ENCODE data around the gene ATXN2.

DNA sequence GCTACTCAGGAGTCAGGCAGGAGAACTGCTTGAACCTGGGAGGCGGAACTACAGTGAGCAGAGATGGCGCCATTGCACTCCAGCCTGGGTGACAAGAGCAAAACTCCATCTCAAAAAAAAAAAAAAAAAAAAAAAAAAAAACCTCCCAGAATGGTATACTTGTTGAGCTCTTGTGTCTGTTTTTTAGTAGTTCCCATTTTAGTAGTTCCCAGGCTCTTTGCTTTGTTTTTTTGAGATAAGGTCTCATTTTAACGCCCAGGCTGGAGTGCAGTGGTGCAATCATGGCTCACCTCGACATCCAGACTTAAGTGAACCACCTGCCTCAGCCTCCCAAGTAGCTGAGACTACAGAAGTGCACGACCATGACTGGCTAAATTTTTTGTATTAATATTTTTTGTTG is 13.4 kb downstream of the ATXN2 start:
- TF ChIP-seq CTCF (IDR thresholded peaks at IDR 0.05; ENCODE audit: low read depth, low read length, missing input control) (no peak), YY1 (IDR thresholded peaks at IDR 0.05) (no peak), EGR1 (IDR thresholded peaks at IDR 0.05; ENCODE audit: low read depth in 2 of 2) (no peak), RAD21 (IDR thresholded peaks at IDR 0.05) (no peak), RXRA (IDR thresholded peaks at IDR 0.05) (no peak)

All from liver (tissue), 3 donors.